HL-60 (cell line): ENCODE measurements around the gene CLPX.

ENCODE experiments used
- CTCF ChIP-seq: IDR thresholded peaks from one replicate; pipeline ENCODE4 v1.5.1; 2011; ENCODE audit warnings: low read length, control low read depth, inconsistent platforms; ENCODE audit not compliant: insufficient read depth
- GABPA ChIP-seq: IDR thresholded peaks from 2 replicates; pipeline ENCODE4 v1.6.1; 2012; ENCODE audit warnings: low read depth
- POLR2AphosphoS5 ChIP-seq: IDR thresholded peaks from 2 replicates; pipeline ENCODE4 v1.6.1; 2012; ENCODE audit warnings: low read depth
- REST ChIP-seq: IDR thresholded peaks from 2 replicates; pipeline ENCODE4 v1.6.1; 2012; ENCODE audit warnings: low read depth; ENCODE audit not compliant: insufficient replicate concordance
- SPI1 ChIP-seq: IDR thresholded peaks from 2 replicates; pipeline ENCODE4 v1.6.1; 2012; ENCODE audit warnings: low read depth, mild to moderate bottlenecking, borderline replicate concordance

GRCh38 chr15:65206750-65207149 is 21.6 kb upstream of the CLPX start:
- no peak for TF ChIP-seq CTCF
- TF ChIP-seq POLR2AphosphoS5 = no peak
- no peak for TF ChIP-seq REST
- no peak for TF ChIP-seq GABPA
- no peak for TF ChIP-seq SPI1
